NCI-H2196 treated with DMSO at 0.1 percent for 48 hours (cell line): ENCODE data around the gene KCP.

ENCODE experiments used
- DNase-seq: peaks from one replicate; lab custom pipeline; 2025; ENCODE audit not compliant: unreplicated experiment; lab: John Stamatoyannopoulos, UW

KCP gene

DNA sequence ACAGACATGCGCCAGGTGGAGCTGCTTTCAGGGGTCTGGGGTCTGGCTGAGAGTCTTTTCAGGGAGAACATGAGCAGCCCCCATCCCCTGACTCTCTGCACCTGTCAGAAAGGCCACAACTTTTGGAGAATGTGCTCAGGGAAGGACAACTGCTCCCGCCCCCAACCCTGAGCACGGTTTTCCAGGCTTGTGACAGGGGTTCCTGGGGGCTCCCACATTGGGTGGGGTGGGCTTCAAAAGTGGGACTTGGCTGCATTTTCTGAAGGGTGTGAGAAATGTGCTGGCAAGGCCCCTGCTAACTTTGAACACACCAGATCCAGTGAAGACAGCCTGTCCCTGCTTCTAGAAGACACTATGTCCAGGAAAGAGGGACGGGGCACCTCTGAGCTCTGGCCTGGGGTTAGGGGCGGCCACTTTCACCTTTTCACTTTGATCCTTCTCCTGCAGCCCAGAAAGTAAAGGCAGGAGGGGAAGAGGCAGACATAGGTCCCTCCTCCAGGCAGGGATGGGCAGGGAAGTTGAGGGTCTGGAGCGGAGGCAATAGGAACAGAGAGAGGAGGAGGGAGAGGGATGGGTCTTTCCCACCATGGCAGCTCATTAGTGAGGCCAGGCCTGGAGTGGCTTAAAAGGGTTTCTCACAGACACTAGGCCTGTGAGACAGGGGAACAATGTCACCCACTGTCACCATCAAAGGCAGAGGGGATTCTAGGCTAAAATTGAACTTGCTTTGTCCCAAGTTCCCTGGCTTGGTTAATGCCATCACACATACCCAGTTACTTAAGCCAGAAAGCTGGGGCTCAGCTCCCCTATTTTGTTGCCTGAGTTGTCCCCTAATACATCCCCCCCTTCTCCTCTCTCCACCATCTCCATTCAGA lies 1.5 kb downstream of the KCP start:
- no peak for DNase-seq

DNA sequence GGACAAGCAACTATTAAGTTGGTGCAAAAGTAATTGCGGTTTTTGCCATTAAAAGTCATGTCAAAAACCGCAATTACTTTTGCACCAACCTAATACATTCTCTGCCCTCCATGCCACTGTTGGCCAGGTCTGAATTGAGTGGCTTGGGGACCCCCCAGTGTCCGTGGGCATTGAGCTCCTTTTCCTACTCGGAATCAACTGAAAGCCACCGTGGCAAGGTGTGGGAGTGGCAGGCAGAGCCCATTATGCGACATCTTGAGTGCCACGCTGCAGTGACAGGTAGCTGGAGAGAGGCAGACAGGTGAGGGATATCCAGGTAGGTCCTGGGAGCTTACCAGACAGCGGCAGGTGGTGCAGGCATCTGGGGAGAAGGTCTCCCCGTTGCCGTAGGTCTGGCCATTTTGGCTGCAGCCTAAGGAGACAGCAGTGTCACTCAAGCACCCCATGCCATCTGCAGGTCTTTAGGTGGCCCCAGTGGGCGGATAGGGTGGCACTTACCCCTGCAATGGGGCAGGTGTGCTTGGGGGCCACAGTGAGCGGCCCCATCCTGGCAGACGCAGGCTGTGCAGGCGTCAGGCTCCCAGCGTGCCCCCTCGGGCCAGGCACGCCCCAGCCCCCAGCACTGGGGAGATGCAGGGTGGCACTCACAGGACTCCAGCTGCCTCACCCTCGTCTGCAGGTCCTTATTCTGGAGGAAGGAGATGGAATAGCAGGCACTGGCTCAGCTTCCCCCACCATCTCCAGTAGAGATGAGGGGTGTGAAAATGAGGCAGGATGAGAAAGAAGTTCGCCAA lies 3.5 kb downstream of the KCP start:
- no peak for DNase-seq

DNA sequence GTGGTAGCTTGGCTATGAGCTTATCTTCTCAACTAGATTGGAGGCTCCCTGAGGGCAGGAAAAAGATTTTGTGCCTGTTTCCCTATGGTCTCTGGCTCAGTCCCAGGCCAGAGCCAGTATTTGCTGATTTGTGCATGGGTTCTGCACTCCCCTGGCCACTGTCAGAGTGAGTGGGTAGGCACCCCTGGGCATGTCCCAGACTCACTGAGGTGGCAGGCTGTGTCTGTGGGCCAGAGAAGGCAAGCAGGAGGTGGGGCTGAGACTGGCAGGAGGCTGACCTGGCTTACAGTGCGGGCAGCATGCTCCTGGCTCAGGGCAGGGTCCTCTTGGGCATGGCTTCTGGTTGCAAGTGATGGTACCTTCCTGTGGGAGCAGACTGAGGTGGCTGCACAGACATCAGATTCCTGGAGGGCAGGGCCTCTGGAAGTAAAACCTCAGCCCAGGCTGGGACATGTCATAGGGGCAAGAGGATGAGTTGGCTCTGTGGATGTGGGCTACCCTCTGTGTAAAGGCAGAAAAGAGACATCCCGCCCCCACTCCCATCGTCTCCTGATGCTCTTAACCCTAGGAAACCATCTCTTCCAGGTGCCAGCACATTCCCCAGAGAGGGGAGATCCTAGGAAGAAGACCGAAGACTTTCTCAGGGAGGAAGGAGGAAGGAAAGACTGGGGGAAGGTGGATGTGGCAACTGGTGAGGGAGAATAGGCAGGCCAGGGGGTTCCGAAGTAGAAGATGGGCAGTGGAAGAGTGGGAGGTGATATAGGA lies 4.3 kb downstream of the KCP start:
- no peak for DNase-seq

- DNase-seq, result peak; percentile 10
Measured at GRCh38 chr7:128904381-128905197, 5.9 kb downstream of the KCP start.

- no peak for DNase-seq
Measured at GRCh38 chr7:128903621-128904361, 6.7 kb downstream of the KCP start.

GRCh38 chr7:128902761-128903585 lies 7.5 kb downstream of the KCP start:
- DNase-seq, result no peak

DNA sequence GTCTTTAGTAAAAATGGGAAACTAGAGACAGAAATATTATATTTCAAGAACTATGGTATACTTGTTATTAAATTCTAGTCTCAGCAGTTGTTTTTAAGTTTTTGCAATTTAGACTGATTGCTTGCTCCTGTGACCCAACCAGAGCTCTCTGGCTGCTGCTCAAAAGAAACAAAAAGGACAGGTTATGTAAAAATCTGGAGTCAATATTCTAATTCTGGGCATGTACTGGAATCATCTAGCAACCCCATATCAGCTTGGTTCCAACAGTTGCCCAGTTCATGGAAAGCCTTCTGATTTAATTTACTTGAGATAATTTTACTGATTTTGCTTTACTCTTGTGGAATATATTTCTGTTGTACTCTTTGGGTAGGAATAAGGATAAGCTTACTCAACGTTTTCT lies 10.3 kb downstream of the KCP start:
- no peak for DNase-seq

DNA sequence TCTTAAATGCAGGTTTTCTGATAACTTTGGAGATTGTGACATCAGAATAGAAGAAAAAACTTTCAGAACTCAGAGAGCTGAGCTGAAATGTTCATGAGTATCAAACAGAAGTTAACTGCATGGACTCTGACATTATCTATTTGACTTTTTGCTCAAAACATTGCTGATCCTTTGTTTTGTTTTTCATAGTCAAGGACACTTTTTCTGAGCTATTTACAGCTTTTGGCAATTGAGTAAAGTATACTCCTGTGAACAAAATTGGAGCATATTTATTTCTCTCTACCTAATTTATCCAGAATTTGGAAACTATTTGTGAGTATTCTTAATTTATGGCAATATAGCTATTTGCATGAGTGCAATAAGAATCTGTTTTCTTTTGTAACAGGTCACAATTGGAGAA lies 11.1 kb downstream of the KCP start:
- no peak for DNase-seq

- DNase-seq, result no peak
Measured at GRCh38 chr7:128895320-128895719, 15.2 kb downstream of the KCP start.

DNA sequence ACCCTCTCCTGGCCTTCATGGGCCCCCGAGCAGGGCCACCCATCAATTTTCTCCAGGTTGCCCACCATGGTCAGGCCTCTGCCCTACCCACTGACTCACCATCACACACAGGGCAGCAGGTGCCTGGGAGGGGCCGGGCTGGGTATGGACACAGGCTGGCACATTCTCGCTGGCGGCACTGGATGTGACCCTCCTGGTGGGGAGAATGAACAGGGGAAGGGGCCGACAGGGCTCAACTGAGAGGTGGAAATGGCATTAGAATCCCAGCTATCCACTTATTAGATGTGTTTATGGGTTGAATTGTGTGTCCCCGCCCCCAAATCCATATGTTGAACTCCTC lies 16.4 kb downstream of the KCP start:
- DNase-seq, result no peak

- no peak for DNase-seq
Measured at GRCh38 chr7:128893251-128894100, 17.0 kb downstream of the KCP start.

DNA sequence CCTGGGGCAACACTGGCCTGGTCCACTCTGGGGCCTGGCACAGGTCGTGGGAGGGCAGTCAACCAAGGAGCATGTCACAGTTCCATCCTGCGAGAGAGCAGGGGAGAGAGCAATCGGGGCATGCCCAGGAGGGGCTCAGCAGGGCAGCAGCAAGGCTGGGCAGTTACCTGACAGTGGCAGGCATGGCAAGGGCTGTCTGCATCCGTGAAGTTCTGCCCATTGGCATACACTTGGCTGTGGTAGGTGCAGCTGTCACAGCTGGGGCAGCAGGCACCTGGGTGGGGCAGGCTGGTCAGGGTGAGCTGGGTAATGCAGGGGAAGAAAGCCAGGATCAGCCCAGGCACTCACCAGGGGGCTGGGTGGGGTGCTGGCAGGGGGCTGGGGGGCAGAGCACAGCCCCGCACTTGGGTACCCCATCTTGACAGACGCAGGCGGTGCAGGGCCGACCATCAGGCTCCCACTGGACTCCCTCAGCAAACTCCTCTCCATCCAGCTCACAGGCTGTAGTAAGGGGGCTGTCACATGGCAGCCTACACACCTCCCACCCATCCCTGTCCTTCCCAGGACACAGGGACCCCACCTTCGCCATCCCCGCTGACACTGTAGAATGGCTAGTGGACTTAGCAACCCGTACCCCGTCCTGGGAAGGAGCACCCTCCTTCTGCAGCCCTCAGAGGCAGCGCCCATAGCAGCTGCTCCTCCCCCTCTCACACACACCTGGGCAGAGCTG lies 17.8 kb downstream of the KCP start:
- DNase-seq, result no peak

- DNase-seq, result no peak
Measured at GRCh38 chr7:128891942-128892269, 18.6 kb downstream of the KCP start.

GRCh38 chr7:128891110-128891941 lies 19.2 kb downstream of the KCP start:
- DNase-seq, result no peak

DNA sequence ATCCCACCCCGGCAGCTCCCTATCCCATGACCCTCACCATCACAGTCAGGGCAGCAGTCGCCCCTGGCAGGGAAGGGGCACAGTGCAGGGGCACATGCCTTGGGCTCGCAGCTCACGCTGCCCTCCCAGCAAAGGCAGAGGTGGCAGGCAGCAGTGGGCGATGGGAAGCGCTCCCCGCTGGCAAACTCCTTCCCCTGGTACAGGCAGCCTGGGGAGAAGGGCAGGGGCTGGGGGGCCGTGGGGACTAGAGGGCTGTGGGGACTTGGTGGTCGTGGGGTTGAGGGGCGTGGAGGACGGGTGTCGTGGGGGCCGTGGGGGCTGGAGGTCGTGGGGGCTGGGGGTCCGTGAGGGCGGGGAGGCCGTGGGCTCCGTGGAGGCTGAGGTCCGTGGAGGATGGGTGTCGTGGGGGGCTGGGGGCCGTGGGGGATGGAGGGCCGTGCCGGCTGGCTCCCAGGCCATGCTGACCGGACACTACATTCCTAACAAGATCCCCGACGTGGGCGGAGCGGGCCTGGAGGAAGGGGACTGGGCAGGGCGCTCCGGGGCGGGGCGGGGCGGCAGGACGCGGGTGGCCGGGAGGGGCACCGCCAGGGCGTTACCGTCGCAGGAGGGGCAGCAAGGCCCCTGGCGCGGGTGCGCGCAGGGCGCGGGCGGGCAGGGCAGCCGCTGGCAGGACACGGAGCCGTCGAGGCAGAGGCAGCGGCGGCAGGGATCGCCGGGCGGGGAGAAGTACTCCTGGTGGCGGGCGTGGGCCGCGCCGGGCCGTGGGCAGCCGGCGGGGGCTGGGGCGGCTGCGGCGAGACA lies 20.0 kb downstream of the KCP start:
- DNase-seq, result no peak

- no peak for DNase-seq
Measured at GRCh38 chr7:128889121-128889520, 21.4 kb downstream of the KCP start.
